GM21526 (cell line): ENCODE data around the gene RNF149.
"Not testable (repeated sequence)": the region's sequence is repeated elsewhere in the genome, so short reads cannot be mapped to it uniquely, and the experiment has no call there.

Experiments used
- ATAC-seq: cut with Tn5 transposase; IDR thresholded peaks from one replicate; pipeline ENCODE4 v1.9.1; 2021; ENCODE audit warnings: moderate library complexity; ENCODE audit not compliant: unreplicated experiment, low FRiP score

Gene RNF149

GRCh38 chr2:101308432-101309210 lies at the start of gene RNF149:
RNF149 (minus strand) TSS chr2:101308701; CDS start chr2:101308588, 113 bp downstream.
- ATAC-seq, result peak; percentile 58

DNA sequence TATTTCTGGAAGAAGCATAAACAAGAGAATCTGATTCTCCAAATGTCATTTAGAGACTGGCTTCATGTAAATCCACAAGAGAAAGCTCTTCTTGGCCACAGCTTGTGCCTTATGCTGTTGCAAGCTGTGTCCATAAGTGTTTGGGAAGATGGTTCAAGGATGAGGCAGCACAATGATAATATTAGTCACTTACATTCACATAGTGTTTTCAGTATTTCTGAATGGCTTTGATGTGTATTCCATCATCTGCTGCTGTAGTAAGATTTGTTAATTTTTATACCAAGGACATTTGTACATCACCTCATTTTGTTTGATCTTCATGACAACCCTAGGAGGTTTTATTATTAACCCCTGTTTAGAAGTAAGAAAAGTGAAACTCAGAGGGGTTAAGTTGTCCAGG lies 48.9 kb upstream of the RNF149 start:
- ATAC-seq, result no peak

DNA sequence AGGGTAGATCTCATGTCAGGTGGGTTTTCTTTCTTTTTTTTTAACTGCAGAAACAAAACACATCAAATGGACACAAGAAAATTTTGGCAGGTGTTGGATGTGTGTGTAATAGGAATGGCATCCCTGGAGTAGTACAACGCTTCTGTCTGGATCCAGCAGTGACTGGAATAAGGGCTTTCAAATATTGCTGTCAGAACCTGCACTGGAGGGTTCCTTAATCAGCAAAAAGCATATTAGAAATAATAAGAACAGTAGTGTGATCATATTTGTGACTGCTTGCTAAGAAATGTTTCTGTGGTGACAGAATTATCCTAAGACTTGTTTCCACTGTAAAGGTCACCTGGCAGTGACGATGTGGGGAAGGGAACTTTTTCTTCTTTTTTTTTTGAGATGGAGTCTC lies 48.0 kb upstream of the RNF149 start:
- no peak for ATAC-seq

DNA sequence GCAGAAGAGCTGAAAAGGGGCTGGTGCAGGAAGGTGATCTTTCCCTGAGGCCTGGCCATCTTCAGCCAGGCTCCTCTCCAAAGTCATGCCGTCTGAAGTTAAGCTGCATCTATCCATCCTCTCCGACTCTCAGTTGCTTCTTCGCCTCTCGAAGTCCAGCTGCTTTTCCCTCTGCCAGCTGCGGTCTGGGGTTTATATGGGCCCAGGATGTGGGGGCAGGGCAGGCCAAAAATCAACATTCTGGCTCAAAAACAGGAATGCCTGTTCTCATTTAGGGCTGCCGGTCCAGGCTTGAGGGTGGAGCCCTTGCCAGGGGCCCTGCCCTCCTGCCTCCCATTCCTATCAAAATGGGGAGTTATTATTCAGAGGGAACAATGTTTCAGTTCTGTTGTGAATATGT lies 47.6 kb upstream of the RNF149 start:
- ATAC-seq, result no peak

GRCh38 chr2:101355401-101356054 lies 47.0 kb upstream of the RNF149 start:
- no peak for ATAC-seq

- no peak for ATAC-seq
These were observed 46.2 kb upstream of the RNF149 start for GRCh38 chr2:101354420-101355311.

DNA sequence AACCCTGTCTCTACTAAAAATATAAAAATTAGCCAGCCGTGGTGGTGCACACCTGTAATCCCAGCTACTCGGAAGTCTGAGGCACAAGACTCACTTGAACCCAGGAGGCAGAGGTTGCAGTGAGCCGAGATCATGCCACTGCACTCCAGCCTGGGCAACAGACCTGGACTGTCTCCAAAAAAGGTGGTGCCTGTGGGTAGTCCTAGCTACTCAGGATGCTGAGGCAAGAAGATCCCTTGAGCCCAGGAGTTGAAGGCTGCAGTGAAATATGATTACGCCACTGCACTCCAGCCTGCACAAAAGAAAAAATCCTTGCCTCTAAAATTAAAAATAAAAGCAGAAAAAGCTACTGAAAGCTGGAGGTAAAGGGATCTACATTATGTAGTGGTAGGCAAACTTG lies 44.1 kb upstream of the RNF149 start:
- not testable (repeated sequence) for ATAC-seq

DNA sequence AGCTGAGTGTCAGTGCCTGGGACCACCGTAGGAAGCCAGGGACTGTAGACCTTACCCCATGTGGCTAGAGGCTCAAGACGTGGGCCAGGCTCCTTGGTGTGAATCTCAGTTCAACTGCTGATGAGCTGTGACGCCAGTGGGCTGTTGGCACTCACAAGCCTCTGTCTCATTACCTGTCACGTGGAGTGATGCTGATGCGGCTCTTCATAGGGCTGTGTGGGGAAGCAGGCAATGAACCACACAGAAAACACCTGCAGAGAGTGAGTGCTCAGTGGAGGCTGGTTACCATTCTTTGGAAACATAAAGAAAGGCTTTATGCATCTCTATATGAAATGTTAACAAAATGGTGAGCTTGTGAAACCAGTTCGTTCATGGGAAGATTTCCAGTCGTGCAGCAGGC lies 42.7 kb upstream of the RNF149 start:
- no peak for ATAC-seq

GRCh38 chr2:101349893-101350662 lies 41.6 kb upstream of the RNF149 start:
- ATAC-seq, result no peak

DNA sequence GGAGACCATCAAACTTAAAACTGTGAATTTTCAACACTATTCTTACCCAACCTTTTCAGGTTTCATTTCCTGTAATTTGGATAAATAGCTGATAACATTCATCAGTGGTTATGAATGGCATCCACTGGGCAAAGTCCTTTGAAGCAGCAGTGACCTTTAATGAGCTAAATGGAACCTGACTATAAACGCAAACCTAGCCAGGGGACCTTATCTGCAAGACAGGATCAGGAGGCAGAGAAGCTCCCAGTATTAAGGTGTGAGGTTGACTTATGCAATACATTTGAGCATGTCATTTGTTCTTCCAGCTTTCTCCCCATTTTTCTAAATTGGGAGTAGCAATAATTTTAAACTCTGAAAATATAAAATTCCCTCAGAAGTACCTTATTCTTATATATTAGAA lies 40.4 kb upstream of the RNF149 start:
- ATAC-seq, result no peak

DNA sequence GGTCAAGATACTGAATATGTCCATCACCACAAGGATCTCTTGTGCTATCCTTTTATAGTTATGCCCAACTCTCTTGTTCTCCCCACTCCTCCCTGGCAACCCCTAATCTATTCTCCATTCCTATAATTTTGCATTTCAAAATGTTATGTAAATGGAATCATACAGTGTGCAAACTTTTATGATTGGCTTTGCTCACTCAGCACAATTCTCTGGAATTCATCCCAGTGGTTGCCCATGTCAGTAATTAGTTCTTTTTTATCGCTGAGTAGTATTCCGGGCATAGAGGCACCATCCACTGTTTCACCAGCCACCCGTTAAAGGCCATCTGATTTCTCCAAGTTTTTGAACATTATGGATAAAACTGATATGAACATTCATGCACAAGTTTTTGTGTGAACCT lies 38.4 kb upstream of the RNF149 start:
- ATAC-seq, result no peak

DNA sequence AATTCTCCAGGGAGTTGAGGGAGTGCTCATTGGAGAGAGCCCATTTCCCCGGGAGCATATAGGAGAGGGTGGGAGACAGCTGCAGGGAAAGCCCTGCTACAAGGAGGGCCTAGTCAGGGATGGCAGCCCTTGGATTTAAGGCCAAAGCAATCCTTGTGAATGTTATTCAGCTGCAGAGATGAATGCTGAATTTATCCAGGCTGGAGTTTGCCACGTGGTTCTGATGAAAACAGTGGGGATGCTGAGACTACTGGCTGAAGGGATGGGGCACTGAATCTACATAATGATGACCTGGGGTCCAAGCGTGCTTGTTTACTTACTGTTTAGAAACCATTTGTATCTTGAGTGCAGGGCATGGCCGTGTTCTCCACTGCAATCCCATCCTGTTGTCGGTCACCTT lies 35.6 kb upstream of the RNF149 start:
- ATAC-seq, result no peak

DNA sequence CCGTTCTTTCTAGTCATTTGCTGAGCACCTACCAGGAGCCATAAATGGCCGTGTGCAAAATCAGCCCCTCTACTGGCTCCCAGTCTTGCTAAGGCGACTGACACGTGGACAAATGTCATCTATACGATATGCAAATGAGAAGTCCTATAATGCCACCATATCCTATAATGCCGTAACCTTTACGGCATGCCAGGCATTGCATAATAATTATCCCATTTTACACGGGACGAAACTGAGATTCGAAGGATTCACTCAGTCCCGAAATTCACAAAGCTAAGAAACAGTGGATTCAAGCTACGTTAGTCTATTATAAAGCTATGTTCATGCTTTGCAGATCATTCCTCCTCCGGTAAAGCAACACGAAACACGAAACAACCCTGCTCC lies 34.1 kb upstream of the RNF149 start:
- no peak for ATAC-seq

DNA sequence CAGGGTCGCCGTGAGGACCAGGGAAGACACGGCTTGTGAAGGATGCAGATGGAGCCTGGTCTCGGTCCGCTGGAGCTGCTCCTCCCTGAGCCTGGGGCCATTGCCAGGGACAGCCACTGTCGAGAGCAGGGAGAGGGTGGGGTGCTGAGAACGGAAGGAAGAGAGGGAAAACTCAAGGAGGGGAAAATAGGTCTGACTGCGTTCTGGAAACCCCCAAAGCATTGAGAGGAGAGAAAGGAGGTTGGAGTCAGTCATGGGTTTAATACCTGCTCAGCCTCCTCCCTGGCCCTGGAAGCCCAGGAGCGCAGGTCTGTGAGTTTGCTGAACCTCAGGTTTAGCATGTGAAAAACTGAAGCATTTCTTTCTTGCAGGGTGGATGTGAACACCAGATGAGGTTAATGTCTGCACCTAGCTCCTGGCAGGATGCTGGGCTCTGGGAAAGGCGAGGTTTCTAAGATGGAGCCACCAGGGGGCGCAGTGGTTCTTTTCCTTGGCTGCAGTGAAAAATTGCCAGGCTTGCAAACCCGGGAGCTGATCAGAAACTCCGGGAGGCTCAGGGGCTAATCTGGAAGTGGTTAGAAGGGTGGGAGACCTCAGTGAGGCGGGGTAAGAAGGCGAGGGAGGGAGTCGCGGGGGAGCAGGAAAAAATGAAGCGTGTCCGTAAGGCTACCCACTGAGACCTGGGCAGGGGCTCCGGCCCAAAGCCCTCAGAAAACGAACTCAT lies 33.6 kb upstream of the RNF149 start:
- no peak for ATAC-seq

- no peak for ATAC-seq
These were observed 32.9 kb upstream of the RNF149 start for GRCh38 chr2:101341421-101341820.

DNA sequence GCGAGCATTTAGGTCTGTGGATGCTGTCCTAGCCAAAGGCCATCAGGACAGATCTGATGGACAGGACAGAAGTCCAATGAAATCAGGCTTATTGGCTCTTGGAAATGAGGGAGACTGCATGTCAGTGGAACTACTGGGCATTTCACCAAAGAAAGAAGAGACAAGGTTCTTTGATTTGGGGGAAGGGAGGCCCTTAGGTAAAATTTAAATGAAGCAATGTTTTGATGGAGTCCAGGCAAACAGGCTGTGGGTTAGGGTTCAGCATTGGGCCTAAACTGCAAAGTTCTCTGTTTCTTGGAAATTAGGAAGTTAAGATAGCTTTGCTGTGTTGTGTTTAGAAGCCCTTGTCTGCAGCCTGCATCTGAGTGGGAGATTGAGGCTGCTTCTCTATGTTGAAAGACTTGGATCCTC lies 31.6 kb upstream of the RNF149 start:
- ATAC-seq, result no peak

DNA sequence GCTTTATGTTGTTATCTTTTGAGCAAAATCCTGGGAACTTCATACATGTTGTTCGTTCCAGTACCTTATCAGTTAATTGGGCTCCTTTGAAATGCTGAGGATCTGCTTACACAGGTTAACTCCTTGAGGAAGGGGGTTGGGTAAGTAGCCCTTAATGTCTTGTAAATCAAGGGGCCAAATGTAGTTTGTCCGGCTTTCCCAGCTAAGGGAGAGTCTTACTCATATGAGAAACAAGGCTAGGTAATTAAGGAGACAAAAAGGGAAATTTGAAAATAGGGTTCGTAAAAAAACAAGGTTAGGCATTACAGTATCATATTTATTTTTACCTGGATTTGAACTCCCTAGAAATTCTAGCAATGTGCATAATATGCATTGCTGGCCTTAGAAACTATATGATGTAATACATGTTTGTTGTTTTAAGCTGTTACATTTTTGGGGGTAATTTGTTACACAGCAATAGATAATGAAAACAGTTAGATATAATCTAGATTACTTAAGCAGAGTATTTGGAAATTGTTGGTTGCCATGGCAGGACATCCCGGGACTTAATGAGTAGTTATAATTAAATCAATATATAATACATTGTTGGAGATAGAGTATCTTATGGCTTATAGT lies 30.9 kb upstream of the RNF149 start:
- ATAC-seq, result no peak

DNA sequence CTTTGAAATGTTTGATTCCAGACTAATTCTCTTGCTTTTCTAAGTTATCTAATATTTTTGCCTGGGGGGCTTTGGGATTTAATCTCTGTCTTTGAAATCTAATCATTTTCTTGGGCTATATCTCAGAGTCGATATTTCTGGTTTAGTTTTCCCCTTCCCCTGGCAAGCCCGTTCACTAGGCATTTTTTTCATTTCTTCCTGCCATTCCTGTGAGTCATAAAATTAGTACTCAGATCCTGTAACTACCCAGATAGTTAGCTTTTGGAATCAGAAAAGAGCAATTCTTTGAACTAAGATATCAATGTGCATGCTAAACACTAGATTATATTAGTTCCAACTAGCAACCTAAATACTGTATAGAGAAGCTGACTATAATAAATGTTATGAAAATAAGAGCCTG lies 29.4 kb upstream of the RNF149 start:
- ATAC-seq, result no peak
